Measurements from ENCODE around the gene IGFBP2.

IGFBP2 gene

DNA sequence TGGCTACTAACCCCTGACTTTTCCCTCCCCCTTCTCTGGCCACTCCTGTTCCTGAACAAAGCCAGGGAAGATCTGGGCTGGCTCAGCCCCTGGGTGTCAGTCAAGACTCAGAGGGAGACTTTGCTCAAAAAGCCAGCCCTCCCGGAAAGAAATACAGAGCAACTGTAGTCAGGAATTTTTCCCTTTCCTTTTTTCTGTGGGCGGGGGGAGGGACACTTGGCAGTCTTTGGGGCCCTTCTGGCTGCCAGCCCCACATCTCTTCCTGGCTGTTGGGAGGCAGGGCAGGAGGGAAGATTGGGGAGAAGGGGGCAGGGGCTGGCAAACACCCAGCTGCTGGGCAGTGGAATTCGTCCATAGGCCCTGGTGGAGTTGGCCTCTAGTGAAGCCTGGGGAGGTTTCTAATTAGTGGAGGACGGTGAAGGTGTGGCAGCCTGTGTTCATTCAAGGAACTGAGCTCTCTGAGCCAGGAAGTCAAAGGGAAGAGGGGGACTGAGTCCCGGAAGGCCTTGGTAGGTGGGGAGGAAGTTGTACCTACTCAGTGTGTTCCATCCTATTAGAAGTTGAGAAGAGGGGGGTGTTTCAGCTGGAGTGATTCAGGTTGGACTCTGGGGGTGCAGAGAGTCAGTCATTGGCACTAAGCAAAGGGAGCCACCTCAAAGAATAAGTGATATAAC, 10.9 kb downstream of the IGFBP2 start:
- DNase-seq = no peak

GRCh38 chr2:216644842-216645635, 11.8 kb downstream of the IGFBP2 start:
- DNase-seq = no peak

GRCh38 chr2:216645636-216645950, 12.4 kb downstream of the IGFBP2 start:
- DNase-seq = no peak

DNA sequence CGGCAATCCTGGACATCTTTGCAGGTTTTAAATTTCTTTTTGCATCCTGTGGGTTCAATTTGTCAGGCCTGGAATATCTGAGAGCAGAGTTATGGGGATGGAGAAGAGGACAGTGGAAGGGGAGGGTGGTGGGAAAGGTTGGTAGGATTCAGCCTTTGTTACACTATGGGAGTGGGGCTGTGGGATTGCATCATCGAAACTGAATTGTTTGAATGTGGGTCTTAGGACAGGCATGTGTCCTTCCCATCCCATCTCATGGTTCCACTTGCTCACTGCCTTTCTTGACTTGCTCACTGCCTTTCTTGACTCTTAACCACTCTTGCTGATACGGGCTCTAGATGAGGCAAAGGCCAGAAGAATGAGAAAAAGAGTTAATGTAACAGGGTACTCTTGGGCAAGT, 12.9 kb downstream of the IGFBP2 start:
- no peak for DNase-seq

GRCh38 chr2:216648105-216648504, 14.9 kb downstream of the IGFBP2 start:
- DNase-seq = no peak

GRCh38 chr2:216649574-216649973, 16.4 kb downstream of the IGFBP2 start:
- no peak for DNase-seq

DNA sequence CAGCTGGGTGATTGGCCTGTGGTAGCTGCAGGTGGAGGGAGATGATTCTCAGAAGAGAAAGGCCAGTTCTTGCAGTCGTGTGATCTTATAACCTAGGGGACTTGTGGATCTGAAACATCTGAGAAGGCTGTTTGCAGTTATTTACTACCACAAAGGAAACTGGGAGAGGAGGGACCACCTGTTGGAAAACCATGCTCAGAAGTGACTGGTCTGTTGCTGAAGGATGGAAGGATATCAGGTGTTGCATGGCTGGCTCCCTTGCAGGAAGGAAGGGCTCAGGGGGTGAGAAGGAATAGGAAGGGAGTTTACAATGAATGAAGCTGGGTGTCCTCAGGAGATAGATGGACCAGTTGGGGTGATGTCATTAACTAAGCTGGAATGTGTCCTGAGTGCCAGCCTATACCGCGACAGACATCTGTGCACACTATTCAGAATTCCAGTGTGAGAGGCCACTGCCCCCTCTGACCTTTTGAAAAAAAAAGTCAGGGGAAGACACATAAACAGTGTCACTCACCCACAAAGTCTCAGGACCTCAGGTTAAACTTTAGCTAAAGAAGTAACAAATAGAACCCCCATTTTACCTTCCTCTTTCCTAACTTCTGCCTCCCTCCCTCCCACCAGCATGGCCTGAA, 17.5 kb downstream of the IGFBP2 start:
- no peak for DNase-seq

DNA sequence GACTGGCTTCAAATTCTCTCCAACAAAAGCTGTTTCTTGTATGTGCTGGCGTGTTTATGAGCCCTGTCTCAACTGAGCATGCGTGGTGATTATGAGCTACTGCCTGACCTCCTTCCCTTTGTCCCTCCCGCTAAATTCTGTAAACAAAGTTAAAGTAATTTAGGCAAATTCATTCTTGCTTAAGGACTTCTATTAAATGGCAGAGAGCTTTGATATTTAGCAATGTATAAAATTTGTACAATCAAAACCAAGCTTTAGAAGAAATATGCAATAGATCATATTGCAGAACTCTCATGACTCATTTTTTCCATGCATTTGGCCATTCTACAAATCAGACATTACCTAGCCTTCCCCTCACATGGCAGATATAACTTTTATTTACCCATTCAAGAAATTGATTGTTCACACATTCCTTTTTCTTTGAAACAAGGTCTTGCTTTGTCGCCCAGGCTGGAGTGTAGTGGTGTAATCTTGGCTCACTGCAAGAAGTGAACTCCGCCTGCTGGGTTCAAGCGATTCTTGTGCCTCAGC, 18.2 kb downstream of the IGFBP2 start:
- DNase-seq = no peak

- no peak for DNase-seq
These were observed 19.3 kb downstream of the IGFBP2 start for GRCh38 chr2:216652566-216652965.

DNA sequence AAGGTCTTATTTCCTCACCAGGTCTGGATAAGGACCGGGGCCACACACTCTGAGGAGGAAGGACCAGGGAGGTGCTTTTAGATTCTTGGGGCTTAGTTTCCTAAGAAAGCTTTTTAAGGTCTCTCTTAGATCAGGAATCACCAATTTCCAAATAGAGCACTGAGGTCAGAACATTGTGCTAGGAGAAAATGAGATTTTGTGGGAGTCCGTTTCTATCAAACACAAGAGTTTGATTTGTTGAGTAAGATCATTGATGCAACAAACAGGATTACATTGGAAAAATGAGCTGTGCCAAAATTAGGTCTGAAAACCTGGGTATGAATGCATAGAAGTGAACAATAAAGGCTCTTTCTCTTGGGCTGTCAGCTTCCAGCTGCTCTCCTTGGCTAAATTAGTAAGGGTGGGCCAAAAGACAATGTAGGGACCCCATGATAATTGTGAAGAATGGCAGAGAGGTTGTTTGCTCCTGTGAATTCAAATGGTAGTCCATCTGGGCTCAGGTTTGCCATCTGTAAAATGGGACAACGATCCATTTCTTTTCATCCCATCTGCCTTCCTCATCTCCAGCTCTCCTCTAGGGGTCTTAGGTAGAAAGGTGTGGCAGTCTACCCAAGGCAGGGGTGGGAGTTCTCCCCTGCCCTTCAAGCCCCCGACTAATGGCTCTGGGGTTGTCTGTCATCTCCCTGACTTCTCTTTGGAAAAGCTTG, 20.0 kb downstream of the IGFBP2 start:
- DNase-seq = no peak

- no peak for DNase-seq
These were observed 20.7 kb downstream of the IGFBP2 start for GRCh38 chr2:216653931-216654365.

GRCh38 chr2:216654528-216655052, 21.4 kb downstream of the IGFBP2 start:
- DNase-seq = no peak

- no peak for DNase-seq
These were observed 24.1 kb downstream of the IGFBP2 start for GRCh38 chr2:216657086-216657855.

DNA sequence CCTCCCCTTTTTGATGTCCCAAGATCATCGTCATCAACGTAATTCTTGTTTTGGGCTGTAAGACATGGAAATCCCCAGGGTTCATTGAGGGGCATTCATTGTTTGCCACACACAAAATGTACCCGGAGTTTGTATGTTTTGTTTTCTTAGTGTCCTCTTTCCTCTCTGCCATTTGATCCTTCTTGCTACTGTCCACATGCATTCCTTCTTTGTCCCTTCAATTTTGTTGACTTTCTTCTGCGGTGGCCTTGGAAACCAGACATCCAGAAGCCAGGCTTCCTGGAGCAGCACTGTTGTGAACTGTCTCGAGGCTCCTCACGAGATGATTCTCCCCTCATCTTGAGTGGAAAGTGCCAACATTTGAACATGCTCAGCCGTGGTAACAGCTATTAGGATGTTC, 24.8 kb downstream of the IGFBP2 start:
- DNase-seq = no peak

DNA sequence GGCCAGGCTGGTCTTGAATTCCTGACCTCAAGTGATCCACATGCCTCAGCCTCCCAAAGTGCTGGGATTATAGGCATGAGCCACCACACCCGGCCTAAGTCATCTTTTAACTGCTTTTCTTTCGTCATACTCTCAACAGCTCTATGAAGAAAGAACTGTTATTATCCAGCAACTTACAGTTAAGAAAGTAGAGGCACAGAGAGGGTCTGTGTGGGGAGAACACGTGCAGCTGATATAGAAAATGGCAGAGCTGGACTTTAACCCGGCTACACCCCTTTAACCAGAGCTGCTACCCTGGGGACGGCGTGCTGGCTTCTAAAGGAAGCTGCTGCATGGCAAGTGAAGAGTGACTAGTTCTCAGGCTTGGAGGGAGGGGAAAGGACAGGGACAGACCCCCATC, 25.5 kb downstream of the IGFBP2 start:
- no peak for DNase-seq

DNA sequence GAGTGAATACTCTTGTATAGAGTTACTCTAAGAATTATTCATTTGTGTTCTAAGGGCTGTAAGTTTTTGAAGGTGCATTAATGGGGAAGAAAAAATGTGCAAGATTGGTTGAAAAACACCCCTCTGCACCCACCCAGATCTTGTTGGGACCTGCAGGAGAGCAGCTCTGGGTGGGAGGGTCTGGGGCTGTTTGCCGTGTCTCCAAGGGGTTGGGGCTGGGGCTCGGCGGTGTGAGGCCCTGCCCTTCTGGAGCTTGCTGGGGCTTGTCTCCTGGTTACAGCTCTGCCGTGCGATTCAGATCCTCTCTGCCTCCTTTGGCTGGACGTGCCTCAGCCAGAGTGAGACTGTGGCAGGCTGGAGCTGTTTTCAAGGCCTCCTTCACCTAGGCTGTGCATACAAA, 26.1 kb downstream of the IGFBP2 start:
- no peak for DNase-seq

- DNase-seq = no peak
These were observed 27.3 kb downstream of the IGFBP2 start for GRCh38 chr2:216660496-216660895.

DNA sequence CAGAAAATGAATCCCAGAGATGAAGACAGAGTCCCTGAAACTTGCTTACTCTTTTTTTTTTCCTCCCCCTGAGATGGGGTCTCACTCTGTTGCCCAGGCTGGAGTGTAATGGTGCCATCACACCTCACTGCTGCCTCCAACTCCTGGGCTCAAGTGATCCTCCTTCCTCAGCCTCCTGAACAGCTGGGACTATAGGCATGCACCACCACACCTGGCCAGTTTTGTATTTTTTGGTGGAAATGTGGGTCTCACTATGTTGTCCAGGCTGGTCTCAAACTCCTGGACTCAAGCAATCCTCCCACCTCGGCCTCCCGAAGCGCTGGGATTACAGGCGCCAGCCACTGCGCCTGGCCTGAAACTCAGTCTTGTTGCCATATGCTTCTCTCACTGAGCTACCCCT, 27.8 kb downstream of the IGFBP2 start:
- DNase-seq = no peak

DNA sequence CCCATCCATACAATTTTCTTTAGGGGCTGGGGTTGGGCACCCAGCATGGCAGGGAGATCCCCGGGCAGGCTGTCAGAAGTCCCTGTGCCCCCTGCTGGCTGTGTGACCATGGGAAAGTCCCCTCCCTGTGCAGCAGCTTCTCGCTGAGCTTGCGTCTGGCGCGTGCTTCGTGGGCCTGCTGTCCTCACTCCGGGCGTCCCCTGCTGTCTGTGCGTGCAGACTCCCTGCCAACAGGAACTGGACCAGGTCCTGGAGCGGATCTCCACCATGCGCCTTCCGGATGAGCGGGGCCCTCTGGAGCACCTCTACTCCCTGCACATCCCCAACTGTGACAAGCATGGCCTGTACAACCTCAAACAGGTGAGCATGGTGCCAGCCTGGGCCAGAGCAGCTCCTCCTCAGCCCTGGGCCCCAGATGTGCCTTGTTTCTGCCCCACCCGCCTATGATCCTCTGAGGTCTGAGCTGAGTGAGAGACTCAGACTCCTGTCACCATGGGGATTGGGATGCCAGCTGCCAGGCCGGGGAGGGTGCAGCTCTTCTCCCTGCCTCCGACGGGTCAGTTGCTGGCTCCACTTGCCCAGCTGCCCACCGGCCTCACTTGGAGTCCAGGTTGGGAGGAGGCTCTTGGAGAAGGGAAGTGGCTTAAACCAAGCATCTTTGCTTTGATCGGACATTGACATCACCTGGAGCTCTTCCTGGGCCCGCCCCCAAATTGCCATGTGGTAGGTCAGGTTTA, 28.6 kb downstream of the IGFBP2 start:
- DNase-seq = no peak

DNA sequence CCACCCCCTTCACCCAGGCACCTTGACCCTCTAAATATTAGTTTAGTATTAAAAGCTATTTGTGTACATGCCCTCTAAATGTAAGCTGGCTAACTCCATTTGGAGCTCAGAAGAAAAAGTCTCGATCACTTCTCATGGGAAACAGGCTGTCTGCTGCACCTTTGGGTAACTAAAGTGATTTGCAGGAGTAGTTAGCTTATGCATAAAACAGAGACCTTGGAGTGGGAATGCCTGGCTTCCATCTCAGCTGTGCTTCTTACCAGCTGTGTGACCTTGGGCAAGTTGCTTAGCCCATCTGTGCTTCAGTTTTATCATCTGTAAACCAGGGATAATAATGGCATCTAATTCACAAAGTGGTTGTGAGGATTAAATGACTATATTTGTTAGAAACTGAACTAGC, 29.9 kb downstream of the IGFBP2 start:
- no peak for DNase-seq

GRCh38 chr2:216663846-216664245, 30.6 kb downstream of the IGFBP2 start:
- DNase-seq = no peak
